ENCODE data around the gene PSMD7.
"Not testable (repeated sequence)": the region's sequence is repeated elsewhere in the genome, so short reads cannot be mapped to it uniquely, and the experiment has no call there.

The PSMD7 gene

DNA sequence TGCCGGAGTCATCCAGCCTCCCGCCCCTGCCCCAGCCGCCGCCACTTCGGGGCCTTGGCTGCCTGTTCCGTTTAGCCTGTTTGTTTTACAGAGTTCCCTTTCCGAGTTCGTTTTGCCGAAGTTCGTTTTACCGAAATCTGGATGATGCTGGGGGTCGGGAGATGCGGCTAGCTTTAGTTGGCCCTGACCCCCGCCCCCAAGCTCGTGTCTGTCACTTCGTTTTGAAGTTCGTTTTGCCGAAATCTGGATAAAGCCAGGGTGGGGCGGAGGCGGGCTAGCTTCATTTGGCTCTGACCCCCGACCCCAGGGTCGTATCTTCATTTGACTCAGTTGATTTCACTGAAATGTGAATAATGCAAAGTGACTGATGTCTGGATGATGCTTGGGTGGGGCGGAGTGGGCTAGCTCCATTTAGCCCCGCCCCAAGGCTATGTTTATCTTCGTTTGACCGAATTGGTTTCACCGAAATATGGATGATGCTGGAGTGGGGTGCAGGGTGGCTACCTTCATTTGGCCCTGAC is 591 bp downstream of the PSMD7 start:
- no peak for DNase-seq

GRCh38 chr16:74298104-74298503 is 1.5 kb downstream of the PSMD7 start:
- DNase-seq = no peak

DNA sequence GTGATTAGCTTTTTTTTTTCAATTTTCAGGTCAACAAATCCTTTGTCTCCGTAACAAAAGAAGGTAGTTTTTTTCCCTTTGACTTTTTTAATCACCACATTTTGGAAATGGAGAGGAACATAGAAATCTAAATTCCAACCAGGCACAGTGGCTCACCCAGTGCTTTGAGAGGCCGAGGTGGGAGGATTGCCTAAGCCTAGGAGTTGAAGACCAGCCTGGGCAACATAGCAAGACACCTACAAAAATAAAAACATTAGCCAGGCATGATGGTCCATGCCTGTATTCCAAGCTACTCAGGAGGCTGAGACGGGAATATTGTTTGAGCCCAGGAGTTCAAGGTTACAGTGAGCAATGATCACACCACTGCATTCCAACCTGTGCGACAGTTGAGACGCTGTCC is 5.7 kb downstream of the PSMD7 start:
- no peak for DNase-seq

DNA sequence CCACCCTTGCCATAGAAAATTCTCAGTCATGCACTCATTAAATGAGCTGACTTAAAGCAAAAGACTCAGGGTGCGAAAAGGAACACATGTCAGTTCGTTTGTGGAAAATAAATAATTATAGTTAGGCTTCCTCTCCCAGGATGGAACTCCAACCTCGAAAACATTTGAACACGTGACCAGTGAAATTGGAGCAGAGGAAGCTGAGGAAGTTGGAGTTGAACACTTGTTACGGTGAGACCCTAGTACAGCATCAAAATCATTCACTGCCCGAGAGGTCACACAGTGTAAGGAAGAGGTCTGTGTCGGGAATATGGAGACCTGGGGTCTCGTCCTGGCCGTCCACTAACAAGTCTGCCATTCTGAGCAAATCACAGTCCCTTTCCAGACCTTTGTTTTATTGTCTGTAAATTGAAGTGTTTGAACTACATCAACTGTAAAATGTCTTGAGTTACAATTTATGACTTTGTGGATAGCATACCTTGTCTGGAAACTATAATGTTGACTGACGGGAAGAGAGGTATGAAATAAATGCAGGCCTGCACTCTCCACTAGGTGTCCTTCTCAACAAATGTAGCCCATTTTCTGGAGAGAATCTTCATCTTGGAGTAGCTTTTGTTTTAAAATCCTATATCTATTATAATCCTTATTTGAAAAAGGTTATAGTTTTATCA is 7.7 kb downstream of the PSMD7 start:
- DNase-seq = no peak

DNA sequence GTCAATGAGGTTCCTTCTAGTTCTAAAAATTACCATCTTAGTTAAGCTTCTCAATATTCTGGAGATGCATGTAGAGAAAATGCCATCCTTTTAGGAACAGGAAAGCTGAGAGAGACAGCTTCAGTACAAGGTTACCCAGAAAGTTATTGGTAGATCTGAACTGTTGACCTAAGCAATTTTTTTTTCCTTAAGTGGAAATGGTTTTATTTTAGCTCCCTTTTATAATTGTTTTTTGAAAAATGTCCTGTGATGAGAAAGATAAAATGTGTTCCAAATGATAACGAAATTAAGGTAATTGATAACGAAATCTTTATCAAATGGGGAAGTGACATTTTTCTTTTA is 8.2 kb downstream of the PSMD7 start:
- no peak for DNase-seq

- no peak for DNase-seq
Measured at GRCh38 chr16:74305281-74305680, 8.7 kb downstream of the PSMD7 start.

DNA sequence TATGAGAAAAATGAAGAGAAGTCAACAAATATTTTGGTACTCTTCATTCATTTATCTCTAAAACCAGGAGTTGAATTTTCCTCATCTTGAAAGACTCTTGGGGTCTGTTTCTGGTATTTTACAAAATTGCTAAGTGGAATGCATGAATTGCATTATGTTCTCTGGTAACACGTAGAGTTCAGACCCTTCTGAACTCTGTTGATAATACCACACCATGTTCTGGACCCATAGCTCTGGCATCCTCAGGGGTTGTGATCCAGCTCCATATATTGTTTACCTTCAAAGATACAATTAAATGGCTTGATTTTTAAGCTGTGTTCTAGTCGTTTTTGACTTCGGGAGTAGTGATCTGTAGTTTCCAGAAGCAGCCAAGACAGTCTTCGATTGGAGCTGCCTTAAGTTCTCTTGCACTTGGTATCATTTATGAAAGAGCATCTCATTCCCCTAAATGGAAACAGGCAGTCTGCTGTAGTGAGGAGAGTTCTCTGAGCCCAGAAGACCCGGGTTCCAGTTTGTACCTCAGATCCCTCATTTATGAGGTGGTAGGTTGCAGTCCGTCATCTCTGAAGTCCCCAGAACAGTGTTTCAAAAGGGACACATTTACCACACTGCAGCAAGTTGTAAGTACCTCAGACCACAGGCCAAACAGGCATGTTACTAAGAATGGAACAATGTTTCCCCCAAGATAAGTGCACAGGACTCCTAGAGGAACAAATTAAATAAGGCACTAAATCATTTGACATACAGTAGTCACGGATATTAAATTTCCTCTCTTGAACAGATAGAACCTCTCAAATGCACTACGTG is 9.6 kb downstream of the PSMD7 start:
- no peak for DNase-seq

GRCh38 chr16:74307383-74307782 is 10.8 kb downstream of the PSMD7 start:
- no peak for DNase-seq

GRCh38 chr16:74309789-74310781 is 13.5 kb downstream of the PSMD7 start:
- peak; percentile 39 for DNase-seq

GRCh38 chr16:74315059-74315458 is 18.4 kb downstream of the PSMD7 start:
- no peak for DNase-seq

GRCh38 chr16:74320707-74321106 is 24.1 kb downstream of the PSMD7 start:
- peak; percentile 47 for DNase-seq

GRCh38 chr16:74321356-74321755 is 24.7 kb downstream of the PSMD7 start:
- DNase-seq = no peak

GRCh38 chr16:74322301-74322710 is 25.7 kb downstream of the PSMD7 start:
- DNase-seq = no peak

DNA sequence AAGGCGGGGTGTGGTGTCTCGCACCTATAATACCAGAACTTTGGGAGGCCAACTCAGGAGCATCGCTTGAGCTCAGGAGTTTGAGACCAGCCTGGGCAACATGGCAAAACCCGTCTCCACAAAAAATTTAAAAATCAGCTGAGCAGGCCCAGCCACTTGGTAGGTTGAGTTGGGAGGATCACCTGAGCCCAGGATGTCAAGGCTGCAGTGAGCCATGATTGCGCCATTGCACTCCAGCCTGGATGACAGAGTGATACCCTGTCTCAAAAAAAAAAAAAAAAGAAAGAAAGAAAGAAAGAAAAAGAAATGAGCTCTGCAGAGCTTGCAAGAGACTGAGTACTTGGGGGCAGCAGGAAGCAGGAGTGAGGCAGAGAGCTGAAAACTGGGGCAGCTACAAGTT is 28.2 kb downstream of the PSMD7 start:
- DNase-seq = not testable (repeated sequence)

GRCh38 chr16:74325641-74326040 is 29.0 kb downstream of the PSMD7 start:
- DNase-seq = no peak

DNA sequence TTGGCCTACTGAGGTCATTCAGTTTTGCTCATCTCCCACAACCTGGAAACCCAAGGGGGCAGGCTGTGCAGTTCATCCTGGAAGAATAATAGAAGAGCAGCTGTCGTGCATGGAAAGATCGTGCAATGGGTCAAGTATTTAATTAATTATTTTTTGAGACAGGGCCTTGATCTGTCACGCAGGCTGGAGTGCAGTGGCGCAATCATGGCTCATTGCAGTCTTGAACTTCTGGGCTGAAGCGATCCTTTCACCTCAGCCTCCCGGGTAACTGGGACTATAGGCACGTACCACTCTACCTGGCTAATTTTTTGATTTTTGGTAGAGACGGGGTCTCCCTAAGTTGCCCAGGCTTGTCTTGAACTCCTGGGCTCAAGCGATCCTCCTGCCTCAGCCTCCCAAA is 31.7 kb downstream of the PSMD7 start:
- DNase-seq = not testable (repeated sequence)

- DNase-seq = not testable (repeated sequence)
Measured at GRCh38 chr16:74332469-74332868, 35.9 kb downstream of the PSMD7 start.

DNA sequence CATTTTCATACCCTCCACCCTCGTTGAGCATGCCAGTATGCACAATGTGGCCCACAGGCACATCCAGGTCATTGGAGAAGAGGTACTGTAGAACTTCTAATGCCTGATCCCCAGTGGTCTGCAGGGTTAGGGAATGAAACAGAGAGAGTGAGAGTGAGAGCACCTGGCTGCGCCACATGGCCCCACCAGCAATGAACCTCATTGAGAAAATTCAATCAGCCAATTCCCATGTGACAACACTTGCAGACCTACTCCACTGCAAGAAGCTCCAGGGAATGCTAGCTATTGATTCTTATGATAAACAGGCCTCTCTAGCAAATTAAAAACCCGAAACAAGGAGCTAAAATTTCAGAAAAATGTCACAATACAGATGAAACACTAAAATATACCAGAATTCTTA is 40.9 kb downstream of the PSMD7 start:
- not testable (repeated sequence) for DNase-seq

DNA sequence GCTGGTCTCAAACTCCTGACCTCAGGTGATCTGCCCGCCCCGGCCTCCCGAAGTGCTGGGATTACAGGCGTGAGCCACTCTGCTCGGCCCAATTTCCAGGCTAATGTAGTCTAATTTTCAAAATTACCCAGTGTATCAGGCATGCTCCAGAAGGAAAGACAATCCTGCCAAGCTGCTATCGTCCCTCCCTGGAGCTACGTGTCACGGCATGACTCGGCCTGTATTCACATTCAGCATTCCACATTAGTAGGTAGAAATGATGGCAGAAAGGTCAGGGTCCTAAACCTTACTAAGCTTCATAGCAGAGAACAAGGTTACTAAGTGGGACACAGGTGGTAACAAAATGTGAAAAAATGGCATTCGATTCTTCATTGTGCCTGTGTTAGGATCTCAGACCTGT is 42.6 kb downstream of the PSMD7 start:
- DNase-seq = not testable (repeated sequence)

DNA sequence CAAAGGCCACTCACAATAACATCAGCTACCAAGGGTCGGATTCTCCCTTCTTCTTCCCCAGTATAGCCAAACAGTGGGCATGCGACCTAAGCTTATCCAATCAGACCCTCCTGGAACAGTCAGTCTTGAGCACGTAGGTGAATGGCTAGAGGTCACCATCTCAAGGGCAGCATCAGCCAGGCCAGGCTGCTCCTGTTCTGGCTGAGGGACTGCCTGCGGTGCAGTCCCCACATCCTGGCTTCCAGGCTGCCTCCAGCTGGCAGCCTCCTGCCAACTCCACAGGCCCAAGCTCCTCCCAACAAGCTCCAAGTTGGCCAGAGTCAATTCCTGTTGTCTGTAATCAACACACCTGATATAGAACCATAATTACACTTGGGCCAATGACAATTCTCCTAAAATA is 56.4 kb downstream of the PSMD7 start:
- not testable (repeated sequence) for DNase-seq

Data from right hindlimb (tissue), 1 donor.